IMR-90 (cell line): ENCODE results near the gene MRS2. TPM values are rescaled to one million over a fixed set of nuclear protein-coding genes. Genes with fewer than 3 reads are reported as not detected.

Experiments
- ATAC-seq: fragments of 200-7000 bp; cut with Tn5 transposase; 2 replicates; pipeline ENCODE4 v1.9.1; 2020; ENCODE audit warnings: low read depth, mild to moderate bottlenecking, moderate library complexity
- BruUV-seq: library from RNA; stranded (reverse); fragments of 400-500 nt; replicated peaks from 2 replicates; lab custom pipeline; 2021; lab: Mats Ljungman, UMichigan
- CTCF ChIA-PET: fragments of 300-600 bp; formaldehyde crosslinking; extraction: SDS; loops from one replicate; lab custom pipeline; 2021; ENCODE audit warnings: antibody characterized with exemption; lab: Yijun Ruan, JAX
- POLR2A ChIA-PET: fragments of 300-600 bp; sonication (Branson Sonifier 250); formaldehyde crosslinking; loops from one replicate; lab custom pipeline; 2022; ENCODE audit warnings: antibody characterized with exemption; ENCODE audit not compliant: unreplicated experiment; lab: Charles Lee
- DNase-seq: peaks from one replicate; pipeline ENCODE4 v3.0.0; 2013
- H2AFZ ChIP-seq: replicated peaks from 2 replicates; pipeline ENCODE3; 2013; ENCODE audit warnings: low read length, mild to moderate bottlenecking; ENCODE audit not compliant: poor library complexity
- H2AK5ac ChIP-seq: 2 replicates; pipeline ENCODE4 v1.6.1; 2013; ENCODE audit warnings: low read depth, low read length, inconsistent platforms
- H2AK9ac ChIP-seq: replicated peaks from 2 replicates; pipeline ENCODE3; 2013; ENCODE audit warnings: mild to moderate bottlenecking, low read depth, low read length, moderate library complexity; ENCODE audit not compliant: poor library complexity
- H2BK120ac ChIP-seq: 2 replicates; pipeline ENCODE4 v1.6.1; 2013; ENCODE audit warnings: low read depth, low read length, inconsistent platforms
- H2BK15ac ChIP-seq: 3 replicates; pipeline ENCODE4 v1.6.1; 2013; ENCODE audit warnings: low read depth, low read length, inconsistent platforms
- H2BK20ac ChIP-seq: 2 replicates; pipeline ENCODE4 v1.6.1; 2013; ENCODE audit warnings: low read depth, mild to moderate bottlenecking, inconsistent platforms, low read length, moderate library complexity
- H2BK5ac ChIP-seq: 2 replicates; pipeline ENCODE4 v1.6.1; 2013; ENCODE audit warnings: mild to moderate bottlenecking, low read depth, low read length, inconsistent platforms; ENCODE audit not compliant: poor library complexity, severe bottlenecking
- H3K14ac ChIP-seq: replicated peaks from 2 replicates; pipeline ENCODE4 v1.6.1; 2013; ENCODE audit warnings: low read depth, low read length, inconsistent platforms
- H3K18ac ChIP-seq: 2 replicates; pipeline ENCODE4 v1.6.1; 2013; ENCODE audit warnings: low read depth, low read length, control low read depth
- H3K23ac ChIP-seq: 2 replicates; pipeline ENCODE4 v1.6.1; 2013; ENCODE audit warnings: low read depth, low read length, inconsistent platforms
- H3K27ac ChIP-seq: 2 replicates; pipeline ENCODE4 v1.5.1; 2013; ENCODE audit warnings: mild to moderate bottlenecking, control low read depth, low read length; ENCODE audit not compliant: insufficient read depth
- H3K27me3 ChIP-seq: 2 replicates; pipeline ENCODE4 v1.6.1; 2013; ENCODE audit warnings: low read length; ENCODE audit not compliant: control insufficient read depth, insufficient read depth
- H3K36me3 ChIP-seq: 2 replicates; pipeline ENCODE4 v1.6.1; 2013; ENCODE audit warnings: low read length, mixed read lengths; ENCODE audit not compliant: control insufficient read depth, insufficient read depth
- H3K4ac ChIP-seq: 2 replicates; pipeline ENCODE4 v1.6.1; 2013; ENCODE audit warnings: low read depth, low read length, inconsistent platforms
- H3K4me1 ChIP-seq: 2 replicates; pipeline ENCODE4 v1.6.1; 2013; ENCODE audit warnings: low read length, mixed read lengths; ENCODE audit not compliant: control insufficient read depth, insufficient read depth
- H3K4me2 ChIP-seq: 2 replicates; pipeline ENCODE4 v1.6.1; 2013; ENCODE audit warnings: low read depth, mild to moderate bottlenecking, control low read depth, low read length, moderate library complexity
- H3K4me3 ChIP-seq: 2 replicates; pipeline ENCODE4 v1.5.1; 2013; ENCODE audit warnings: low read depth, mild to moderate bottlenecking, control low read depth, low read length, moderate library complexity; ENCODE audit not compliant: insufficient read depth
- H3K56ac ChIP-seq: 2 replicates; pipeline ENCODE4 v1.6.1; 2013; ENCODE audit warnings: low read length, inconsistent platforms; ENCODE audit not compliant: insufficient read depth; ENCODE audit errors: extremely low read depth
- H3K79me1 ChIP-seq, 2 experiments: 2 replicates each; pipeline ENCODE4 v1.6.1; 2013; ENCODE audit warnings: low read length in 2 of 2, inconsistent platforms in 1 of 2, low read depth in 1 of 2
- H3K9ac ChIP-seq: 2 replicates; pipeline ENCODE4 v1.6.1; 2013; ENCODE audit warnings: low read depth, low read length, control low read depth
- H3K9me1 ChIP-seq: 2 replicates; pipeline ENCODE4 v1.6.1; 2013; ENCODE audit warnings: low read length, inconsistent platforms; ENCODE audit not compliant: insufficient read depth
- H3K9me3 ChIP-seq: 2 replicates; pipeline ENCODE4 v1.6.1; 2013; ENCODE audit warnings: low read length; ENCODE audit not compliant: control insufficient read depth, insufficient read depth
- H4K20me1 ChIP-seq: 2 replicates; pipeline ENCODE4 v1.6.1; 2013; ENCODE audit warnings: low read length, inconsistent platforms; ENCODE audit not compliant: insufficient read depth
- H4K5ac ChIP-seq: 2 replicates; pipeline ENCODE4 v1.6.1; 2013; ENCODE audit warnings: mild to moderate bottlenecking, low read depth, low read length, control low read depth
- H4K8ac ChIP-seq, 2 experiments: 2 replicates each; pipeline ENCODE4 v1.6.1; 2013; ENCODE audit warnings: low read depth in 2 of 2, low read length in 2 of 2, control low read depth in 1 of 2, inconsistent platforms in 1 of 2
- H4K91ac ChIP-seq: 2 replicates; pipeline ENCODE4 v1.6.1; 2013; ENCODE audit warnings: low read depth, low read length, inconsistent platforms; ENCODE audit not compliant: insufficient read depth
- BHLHE40 ChIP-seq: fragments of 150-350 bp; IDR thresholded peaks from 2 replicates; pipeline ENCODE4 v1.6.1; 2016; ENCODE audit warnings: mild to moderate bottlenecking, low read depth, low read length
- CEBPB ChIP-seq: IDR thresholded peaks from 2 replicates; pipeline ENCODE4 v1.6.1; 2012; ENCODE audit warnings: low read depth, low read length, improper control_type of control experiment
- CHD1 ChIP-seq: IDR thresholded peaks from 2 replicates; pipeline ENCODE4 v1.6.1; 2012; ENCODE audit warnings: low read depth, low read length, improper control_type of control experiment
- CTCF ChIP-seq: conservative IDR thresholded peaks from 2 replicates; pipeline ENCODE4 v1.5.1; 2012; ENCODE audit warnings: mild to moderate bottlenecking, low read depth, low read length, improper control_type of control experiment
- ELK1 ChIP-seq: fragments of 150-350 bp; IDR thresholded peaks from 2 replicates; pipeline ENCODE4 v1.6.1; 2016; ENCODE audit warnings: low read depth, mild to moderate bottlenecking, low read length, moderate library complexity, borderline replicate concordance
- FOS ChIP-seq: fragments of 150-350 bp; IDR thresholded peaks from 2 replicates; pipeline ENCODE4 v1.6.1; 2016; ENCODE audit warnings: low read depth, low read length
- MAFK ChIP-seq: IDR thresholded peaks from 2 replicates; pipeline ENCODE4 v1.6.1; 2012; ENCODE audit warnings: low read depth, low read length, improper control_type of control experiment
- MAZ ChIP-seq: IDR thresholded peaks from 2 replicates; pipeline ENCODE4 v1.6.1; 2012; ENCODE audit warnings: low read depth, mild to moderate bottlenecking, low read length, improper control_type of control experiment, moderate library complexity, borderline replicate concordance
- NFE2L2 ChIP-seq: fragments of 150-350 bp; IDR thresholded peaks from 2 replicates; pipeline ENCODE4 v1.6.1; 2016; ENCODE audit warnings: low read depth, mild to moderate bottlenecking, low read length
- POLR2A ChIP-seq: IDR thresholded peaks from 2 replicates; pipeline ENCODE4 v1.6.1; 2012; ENCODE audit warnings: mild to moderate bottlenecking, low read depth, low read length
- RAD21 ChIP-seq: IDR thresholded peaks from 2 replicates; pipeline ENCODE4 v1.6.1; 2012; ENCODE audit warnings: low read length, improper control_type of control experiment
- RCOR1 ChIP-seq: IDR thresholded peaks from 2 replicates; pipeline ENCODE4 v1.6.1; 2012; ENCODE audit warnings: mild to moderate bottlenecking, low read length, improper control_type of control experiment; ENCODE audit not compliant: insufficient replicate concordance
- RFX5 ChIP-seq: IDR thresholded peaks from 2 replicates; pipeline ENCODE4 v1.8.0; 2012; ENCODE audit warnings: low read depth, mild to moderate bottlenecking, low read length, moderate library complexity
- SMC3 ChIP-seq: fragments of 150-350 bp; IDR thresholded peaks from 2 replicates; pipeline ENCODE4 v1.6.1; 2016; ENCODE audit warnings: low read depth, mild to moderate bottlenecking, antibody characterized with exemption, low read length, moderate library complexity
- USF2 ChIP-seq: fragments of 150-350 bp; IDR thresholded peaks from 2 replicates; pipeline ENCODE4 v1.6.1; 2017; ENCODE audit warnings: mild to moderate bottlenecking, antibody characterized with exemption, low read length, low read depth
- WGBS, 2 experiments: methylation state at CpG; one replicate each; pipeline versions ENCODE4 v1.1.5 to v1.1.7; 2013; ENCODE audit warnings: missing lambda C conversion rate in 2 of 2; ENCODE audit not compliant: insufficient read length in 1 of 2; ENCODE audit errors: extremely low coverage in 2 of 2; 5-methylcytosine and 5-hydroxymethylcytosine counted together
- dilution Hi-C: fragments of 300-500 bp; cut with HindIII; formaldehyde crosslinking; loops from one replicate; pipeline ENCODE4 v1.14.3; 2018; ENCODE audit warnings: low sequenced_read_pairs; ENCODE audit not compliant: unreplicated experiment
- in situ Hi-C: fragments of 300-500 bp; cut with MboI; formaldehyde crosslinking; loops from 3 replicates; pipeline ENCODE4 v1.14.3; 2019; ENCODE audit warnings: low sequenced_read_pairs, inconsistent platforms, mixed read lengths
- intact Hi-C: fragments of 100-400 bp; cut with micrococcal nuclease; formaldehyde crosslinking; loops from 2 replicates; pipeline ENCODE4 v1.10.0; 2022
- polyA plus RNA-seq, 3 experiments: library from polyadenylated mRNA; depleted of rRNA; stranded (reverse); fragments of >200 nt; gene quantifications; 2 replicates each; pipeline ENCODE4 v1.2.3, GENCODE V29; 2012; ENCODE audit warnings: low replicate concordance in 1 of 3
- total RNA-seq: library from RNA; depleted of rRNA; stranded (reverse); fragments of >200 nt; gene quantifications from 2 replicates; pipeline ENCODE4 v1.2.3, GENCODE V29; 2012

MRS2 gene
- total and polyA plus RNA-seq, 2 of the 4 experiments (the other 2 are of a cell fraction) = 8.8 to 11.1 TPM

GRCh38 chr6:24396824-24397223 is 5.9 kb upstream of the MRS2 start:
- no CpG with 5 or more reads among the region's 1 CpG for WGBS, 2 experiments
- DNase-seq = no peak
- TF ChIP-seq CTCF (no peak), CEBPB (no peak), NFE2L2 (no peak), ELK1 (no peak), POLR2A (no peak), SMC3 (no peak), RFX5 (no peak), FOS (no peak), MAZ (no peak), CHD1 (no peak), RCOR1 (no peak), BHLHE40 (no peak), RAD21 (no peak), USF2 (no peak), MAFK (no peak)
- Histone ChIP-seq H4K8ac (no peak overlapping the region), H3K23ac (no peak overlapping the region), H3K27ac (no peak overlapping the region), H4K20me1 (no peaks in the 10 kb centered on the region), H3K79me1 (no peaks in the 10 kb centered on the region), H2BK5ac (no peak overlapping the region), H3K4ac (no peak overlapping the region), H3K27me3 (no peaks in the 10 kb centered on the region), H2AFZ (no peak overlapping the region), H4K91ac (no peak overlapping the region), H2BK20ac (no peak overlapping the region), H3K4me1 (peaks cover 5% of the 10 kb centered on the region), H3K56ac (no peak overlapping the region), H2AK9ac (no peak overlapping the region), H3K4me3 (no peak overlapping the region), H4K5ac (no peak overlapping the region), H3K9me3 (no peaks in the 10 kb centered on the region; the same call in 1 of the 2 replicates), H3K9me1 (no peaks in the 10 kb centered on the region), H3K18ac (no peak overlapping the region), H3K14ac (no peak overlapping the region), H3K4me2 (no peak overlapping the region), H2AK5ac (no peak overlapping the region), H2BK120ac (no peak overlapping the region), H3K9ac (no peak overlapping the region), H2BK15ac (no peak overlapping the region), H3K36me3 (no peaks in the 10 kb centered on the region)
- ChIA-PET POLR2A (no interaction called here), CTCF (interaction anchor here (0.6 kb wide), 1 partner anchor 11 kb away, joined by 3 read pairs; no protein-coding TSS in a partner anchor)
- in situ Hi-C loops (no loop called here), intact Hi-C loops (no loop called here), dilution Hi-C loops (no loop called here)
- no TSS peak for BruUV-seq
- ATAC-seq = no peak
